ENCODE results near the gene NAXD.

- TF ChIP-seq CTCF (IDR thresholded peaks at IDR 0.05 in 8 of 11, conservative IDR thresholded peaks at IDR 0.05 in 3 of 11) = no peak
- no peak for TF ChIP-seq POLR2A (IDR thresholded peaks at IDR 0.05)
Measured at GRCh38 chr13:110639935-110640334, 24.6 kb downstream of the NAXD start.

Data from spleen (tissue), 7 donors.